HG02759 (cell line): ENCODE results near the gene SNX9.

Source experiments
- ATAC-seq: cut with Tn5 transposase; IDR thresholded peaks from one replicate; pipeline ENCODE4 v1.9.1; 2021; ENCODE audit warnings: mild to moderate bottlenecking, moderate library complexity; ENCODE audit not compliant: unreplicated experiment

The SNX9 gene

GRCh38 chr6:157988700-157989063 lies 165.6 kb downstream of the SNX9 start:
- ATAC-seq: no peak

GRCh38 chr6:157989541-157990289 lies 166.7 kb downstream of the SNX9 start:
- peak; percentile 9 for ATAC-seq

- peak; percentile 63 for ATAC-seq
Observed at GRCh38 chr6:157990321-157991066, 167.4 kb downstream of the SNX9 start.

- ATAC-seq: no peak
Observed at GRCh38 chr6:157991067-157991432, 168.0 kb downstream of the SNX9 start.

GRCh38 chr6:157993076-157993475 lies 170.0 kb downstream of the SNX9 start:
- no peak for ATAC-seq

GRCh38 chr6:157994125-157994795 lies 171.2 kb downstream of the SNX9 start:
- no peak for ATAC-seq
